NCI-H460 (cell line): ENCODE results near the gene AGFG1. TPM values are rescaled to one million over a fixed set of nuclear protein-coding genes. Genes with fewer than 3 reads are reported as not detected.
"Not testable (repeated sequence)": the region's sequence is repeated elsewhere in the genome, so short reads cannot be mapped to it uniquely, and the experiment has no call there.

Experiments
- DNase-seq: peaks from one replicate; pipeline ENCODE4 v3.0.0-alpha.2; 2016; ENCODE audit warnings: low read depth; ENCODE audit errors: extremely low read depth
- total RNA-seq: library from RNA; depleted of rRNA; stranded (reverse); fragments of >200 nt; shearing (Covaris generic); gene quantifications from 2 replicates; pipeline ENCODE4 v1.2.3, GENCODE V29; 2014

The AGFG1 gene
- total RNA-seq, 1 experiment from 2014 or later = 213 TPM

GRCh38 chr2:227497158-227497557, 25.2 kb downstream of the AGFG1 start:
- no peak for DNase-seq

- no peak for DNase-seq
Measured at GRCh38 chr2:227499627-227500300, 27.8 kb downstream of the AGFG1 start.

- no peak for DNase-seq
Measured at GRCh38 chr2:227500301-227500630, 28.3 kb downstream of the AGFG1 start.

GRCh38 chr2:227503433-227504406, 31.8 kb downstream of the AGFG1 start:
- DNase-seq = peak; percentile 20

GRCh38 chr2:227504700-227505099, 32.7 kb downstream of the AGFG1 start:
- DNase-seq = no peak

GRCh38 chr2:227506456-227506855, 34.5 kb downstream of the AGFG1 start:
- DNase-seq = no peak

- no peak for DNase-seq
Measured at GRCh38 chr2:227507963-227508362, 36.0 kb downstream of the AGFG1 start.

GRCh38 chr2:227509076-227509475, 37.1 kb downstream of the AGFG1 start:
- no peak for DNase-seq

GRCh38 chr2:227509824-227510619, 38.1 kb downstream of the AGFG1 start:
- no peak for DNase-seq

- no peak for DNase-seq
Measured at GRCh38 chr2:227510620-227510958, 38.6 kb downstream of the AGFG1 start.

- peak; percentile 7 for DNase-seq
Measured at GRCh38 chr2:227511239-227511930, 39.4 kb downstream of the AGFG1 start.

GRCh38 chr2:227511955-227512354, 40.0 kb downstream of the AGFG1 start:
- DNase-seq = no peak

GRCh38 chr2:227513113-227513512, 41.2 kb downstream of the AGFG1 start:
- DNase-seq = no peak

GRCh38 chr2:227515742-227516141, 43.8 kb downstream of the AGFG1 start:
- DNase-seq = no peak

GRCh38 chr2:227517724-227518123, 45.8 kb downstream of the AGFG1 start:
- no peak for DNase-seq

- DNase-seq = not testable (repeated sequence)
Measured at GRCh38 chr2:227518278-227518865, 46.4 kb downstream of the AGFG1 start.

GRCh38 chr2:227521178-227521577, 49.2 kb downstream of the AGFG1 start:
- not testable (repeated sequence) for DNase-seq

- DNase-seq = no peak
Measured at GRCh38 chr2:227524665-227525064, 52.7 kb downstream of the AGFG1 start.

- no peak for DNase-seq
Measured at GRCh38 chr2:227527351-227527750, 55.4 kb downstream of the AGFG1 start.

- DNase-seq = no peak
Measured at GRCh38 chr2:227528803-227529202, 56.8 kb downstream of the AGFG1 start.
